ENCODE results near the gene BCAS4. TPM values are rescaled to one million over a fixed set of nuclear protein-coding genes. Genes with fewer than 3 reads are reported as not detected.

BCAS4 gene
- 10 to 100 TPM in 2 of 3 donors, 1 to 10 TPM in 1; 7.7 to 13.5 (median 10.5) TPM for total RNA-seq
- total RNA-seq (2013) = 24.1 TPM

GRCh38 chr20:50794846-50795634 lies at the start of gene BCAS4:
BCAS4 (plus strand) TSS chr20:50795061; CDS start chr20:50795084, 23 bp downstream.
- Histone ChIP-seq H3K4me3 (ENCODE audit: low read length) (peak within 1 kb of the TSS; percentile 94), H3K27me3 (ENCODE audit: control insufficient read depth, insufficient read depth, low read length) (no peaks in the 10 kb centered on the region), H3K4me1 (ENCODE audit: control insufficient read depth, insufficient read depth, low read length) (peaks cover 29% of the 10 kb centered on the region), H3K27ac (ENCODE audit: low read length) (peak within 1 kb of the TSS; percentile 73), H3K36me3 (ENCODE audit: control insufficient read depth, insufficient read depth, low read length) (no peaks in the 10 kb centered on the region), H3K9me3 (ENCODE audit: control insufficient read depth, insufficient read depth, low read length) (no peaks in the 10 kb centered on the region)
- peak; percentile 91 to 98 (median 92) for ATAC-seq
- under 1% methylated on average over 92 of the region's 92 CpGs for WGBS (ENCODE audit: insufficient coverage)
- Mint-ChIP-seq H3K9me3 (no peaks in the 10 kb centered on the region), H3K4me1 (peaks cover 5 to 15% of the 10 kb centered on the region in 2 donors), H3K36me3 (no peaks in the 10 kb centered on the region), H3K27ac (peak within 1 kb of the TSS; percentile 67), H3K27me3 (ENCODE audit: low read depth in 2 of 2) (no peaks in the 10 kb centered on the region), H3K4me3 (peak within 1 kb of the TSS; percentile 95)
- peak; percentile 84 to 95 for DNase-seq
- intact Hi-C loops (cut with micrococcal nuclease) = loop anchor here (1.0 to 2.0 kb wide), 2 partner anchors 134 to 164 kb away; partner anchors contain the start of genes DPM1 and MOCS3
- peak; percentile 70 for TF ChIP-seq CTCF (IDR thresholded peaks at IDR 0.05)

- no peak for ATAC-seq
- intact Hi-C loops (cut with micrococcal nuclease) = no loop called here
- Histone ChIP-seq H3K27ac (ENCODE audit: low read length) (no peak overlapping the region), H3K27me3 (ENCODE audit: control insufficient read depth, insufficient read depth, low read length) (no peaks in the 10 kb centered on the region), H3K36me3 (ENCODE audit: control insufficient read depth, insufficient read depth, low read length) (peaks cover 7% of the 10 kb centered on the region), H3K4me1 (ENCODE audit: control insufficient read depth, insufficient read depth, low read length) (no peaks in the 10 kb centered on the region), H3K4me3 (ENCODE audit: low read length) (no peak overlapping the region), H3K9me3 (ENCODE audit: control insufficient read depth, insufficient read depth, low read length) (no peaks in the 10 kb centered on the region)
- Mint-ChIP-seq H3K27me3 (ENCODE audit: low read depth in 2 of 2) (no peaks in the 10 kb centered on the region), H3K9me3 (no peaks in the 10 kb centered on the region), H3K4me3 (no peak overlapping the region), H3K4me1 (peaks cover 0 to 6% of the 10 kb centered on the region in 2 donors), H3K36me3 (no peaks in the 10 kb centered on the region), H3K27ac (no peak overlapping the region)
- WGBS (ENCODE audit: insufficient coverage) = 100% methylated on average over 1 of the region's 2 CpGs
- TF ChIP-seq CTCF (IDR thresholded peaks at IDR 0.05) = no peak
- DNase-seq = no peak
Observed at GRCh38 chr20:50745634-50746137, 49.2 kb upstream of the BCAS4 start.

- no peak overlapping the region for H3K27ac ChIP-seq (ENCODE audit: low read length)
- Mint-ChIP-seq H3K36me3 (no peaks in the 10 kb centered on the region), H3K4me1 (peaks cover 0 to 2% of the 10 kb centered on the region in 2 donors), H3K4me3 (no peak overlapping the region), H3K27ac (no peak overlapping the region), H3K27me3 (ENCODE audit: low read depth in 2 of 2) (no peaks in the 10 kb centered on the region), H3K9me3 (no peaks in the 10 kb centered on the region)
- DNase-seq (no peak), ATAC-seq (no peak)
- no peaks in the 10 kb centered on the region for H3K4me1 ChIP-seq (ENCODE audit: control insufficient read depth, insufficient read depth, low read length)
- no peak overlapping the region for H3K4me3 ChIP-seq (ENCODE audit: low read length)
- no peaks in the 10 kb centered on the region for H3K9me3 ChIP-seq (ENCODE audit: control insufficient read depth, insufficient read depth, low read length)
- WGBS (ENCODE audit: insufficient coverage) = 91% methylated on average over 3 of the region's 3 CpGs
- peaks cover 7% of the 10 kb centered on the region for H3K36me3 ChIP-seq (ENCODE audit: control insufficient read depth, insufficient read depth, low read length)
- intact Hi-C loops (cut with micrococcal nuclease) = no loop called here
- H3K27me3 ChIP-seq (ENCODE audit: control insufficient read depth, insufficient read depth, low read length) = no peaks in the 10 kb centered on the region
- TF ChIP-seq CTCF (IDR thresholded peaks at IDR 0.05) = no peak
Observed at GRCh38 chr20:50746138-50746940, 48.5 kb upstream of the BCAS4 start.

All from natural killer cell (primary cell).